ENCODE data around the gene BICD1. TPM values are rescaled to one million over a fixed set of nuclear protein-coding genes. Genes with fewer than 3 reads are reported as not detected.

Gene BICD1
- total RNA-seq, 1 donor from 2014 or later = 8.5 TPM

GRCh38 chr12:32379213-32379612 lies 272.6 kb downstream of the BICD1 start:
- intact Hi-C loops (cut with micrococcal nuclease) = no loop called here
- H3K27me3 ChIP-seq (ENCODE audit: low read depth) = no peaks in the 10 kb centered on the region
- no peak overlapping the region for H3K27ac ChIP-seq (replicated peaks)
- no peak for TF ChIP-seq CTCF (IDR thresholded peaks at IDR 0.05; ENCODE audit: borderline replicate concordance)
- no peak for DNase-seq
- no peaks in the 10 kb centered on the region for H3K4me1 ChIP-seq
- H3K4me3 ChIP-seq = no peak overlapping the region
- no peaks in the 10 kb centered on the region for H3K36me3 ChIP-seq
- H3K9me3 ChIP-seq (replicated peaks) = no peaks in the 10 kb centered on the region

GRCh38 chr12:32379667-32380066 lies 273.0 kb downstream of the BICD1 start:
- DNase-seq = no peak
- Histone ChIP-seq H3K9me3 (replicated peaks) (no peaks in the 10 kb centered on the region), H3K27ac (replicated peaks) (no peak overlapping the region), H3K36me3 (no peaks in the 10 kb centered on the region), H3K4me3 (no peak overlapping the region), H3K27me3 (ENCODE audit: low read depth) (no peaks in the 10 kb centered on the region), H3K4me1 (no peaks in the 10 kb centered on the region)
- intact Hi-C loops (cut with micrococcal nuclease) = loop anchor here (5.0 kb wide), 1 partner anchor 278 kb away; no protein-coding TSS in a partner anchor
- no peak for TF ChIP-seq CTCF (IDR thresholded peaks at IDR 0.05; ENCODE audit: borderline replicate concordance)

- Histone ChIP-seq H3K4me3 (no peak overlapping the region), H3K27ac (replicated peaks) (no peak overlapping the region), H3K9me3 (replicated peaks) (no peaks in the 10 kb centered on the region), H3K4me1 (no peaks in the 10 kb centered on the region), H3K27me3 (ENCODE audit: low read depth) (no peaks in the 10 kb centered on the region), H3K36me3 (no peaks in the 10 kb centered on the region)
- intact Hi-C loops (cut with micrococcal nuclease) = loop anchor here (5.0 kb wide), 1 partner anchor 275 kb away; no protein-coding TSS in a partner anchor
- DNase-seq = no peak
- TF ChIP-seq CTCF (IDR thresholded peaks at IDR 0.05; ENCODE audit: borderline replicate concordance) = no peak
These were observed 275.6 kb downstream of the BICD1 start for GRCh38 chr12:32382226-32382625.

- peaks cover 5% of the 10 kb centered on the region for H3K4me1 ChIP-seq
- H3K27ac ChIP-seq (replicated peaks) = no peak overlapping the region
- no peaks in the 10 kb centered on the region for H3K36me3 ChIP-seq
- no peak for TF ChIP-seq CTCF (IDR thresholded peaks at IDR 0.05; ENCODE audit: borderline replicate concordance)
- no peaks in the 10 kb centered on the region for H3K27me3 ChIP-seq (ENCODE audit: low read depth)
- no peaks in the 10 kb centered on the region for H3K9me3 ChIP-seq (replicated peaks)
- peak; percentile 25 for DNase-seq
- intact Hi-C loops (cut with micrococcal nuclease) = no loop called here
- peak overlapping the region; percentile 64 for H3K4me3 ChIP-seq
These were observed 284.0 kb downstream of the BICD1 start for GRCh38 chr12:32390572-32391219.

GRCh38 chr12:32395026-32395425 lies 288.4 kb downstream of the BICD1 start:
- intact Hi-C loops (cut with micrococcal nuclease) = no loop called here

More at GRCh38 chr12:32395026-32395425, 288.4 kb downstream of the BICD1 start:
- no peaks in the 10 kb centered on the region for H3K27me3 ChIP-seq (ENCODE audit: low read depth)
- no peak overlapping the region for H3K27ac ChIP-seq (replicated peaks)
- no peak for TF ChIP-seq CTCF (IDR thresholded peaks at IDR 0.05; ENCODE audit: borderline replicate concordance)
- DNase-seq = no peak
- H3K4me1 ChIP-seq = peaks cover 19% of the 10 kb centered on the region
- no peaks in the 10 kb centered on the region for H3K36me3 ChIP-seq
- no peak overlapping the region for H3K4me3 ChIP-seq
- H3K9me3 ChIP-seq (replicated peaks) = no peaks in the 10 kb centered on the region

Measured in left ventricle myocardium inferior (tissue), 1 donor.